HUES64 (cell line): Measurements from ENCODE around the gene TNFRSF13B.
"Not testable (repeated sequence)": the region's sequence is repeated elsewhere in the genome, so short reads cannot be mapped to it uniquely, and the experiment has no call there.

ENCODE experiments used
- H3K27ac ChIP-seq: 2 replicates; pipeline ENCODE4 v1.7.0; 2013; ENCODE audit warnings: low read depth, low read length, inconsistent platforms
- H3K27me3 ChIP-seq: 2 replicates; pipeline ENCODE4 v1.6.1; 2013; ENCODE audit warnings: mild to moderate bottlenecking, low read length; ENCODE audit not compliant: insufficient read depth
- H3K36me3 ChIP-seq: 2 replicates; pipeline ENCODE4 v1.6.1; 2013; ENCODE audit warnings: mild to moderate bottlenecking, low read length; ENCODE audit not compliant: insufficient read depth
- H3K4me1 ChIP-seq: 2 replicates; pipeline ENCODE4 v1.6.1; 2013; ENCODE audit warnings: mild to moderate bottlenecking, low read length, moderate library complexity; ENCODE audit not compliant: insufficient read depth
- H3K4me3 ChIP-seq: 2 replicates; pipeline ENCODE4 v1.5.1; 2013; ENCODE audit warnings: mild to moderate bottlenecking, low read length, moderate library complexity
- H3K9ac ChIP-seq: 2 replicates; pipeline ENCODE4 v1.6.1; 2013; ENCODE audit warnings: mild to moderate bottlenecking, low read depth, low read length
- H3K9me3 ChIP-seq: 2 replicates; pipeline ENCODE4 v1.6.1; 2013; ENCODE audit warnings: low read depth, low read length; ENCODE audit not compliant: insufficient read depth
- WGBS: fragments of 150-250, 120-280 bp; methylation state at CpG from one replicate; pipeline ENCODE4 v1.1.7; 2013; ENCODE audit warnings: missing lambda C conversion rate; 5-methylcytosine and 5-hydroxymethylcytosine counted together

The TNFRSF13B gene

DNA sequence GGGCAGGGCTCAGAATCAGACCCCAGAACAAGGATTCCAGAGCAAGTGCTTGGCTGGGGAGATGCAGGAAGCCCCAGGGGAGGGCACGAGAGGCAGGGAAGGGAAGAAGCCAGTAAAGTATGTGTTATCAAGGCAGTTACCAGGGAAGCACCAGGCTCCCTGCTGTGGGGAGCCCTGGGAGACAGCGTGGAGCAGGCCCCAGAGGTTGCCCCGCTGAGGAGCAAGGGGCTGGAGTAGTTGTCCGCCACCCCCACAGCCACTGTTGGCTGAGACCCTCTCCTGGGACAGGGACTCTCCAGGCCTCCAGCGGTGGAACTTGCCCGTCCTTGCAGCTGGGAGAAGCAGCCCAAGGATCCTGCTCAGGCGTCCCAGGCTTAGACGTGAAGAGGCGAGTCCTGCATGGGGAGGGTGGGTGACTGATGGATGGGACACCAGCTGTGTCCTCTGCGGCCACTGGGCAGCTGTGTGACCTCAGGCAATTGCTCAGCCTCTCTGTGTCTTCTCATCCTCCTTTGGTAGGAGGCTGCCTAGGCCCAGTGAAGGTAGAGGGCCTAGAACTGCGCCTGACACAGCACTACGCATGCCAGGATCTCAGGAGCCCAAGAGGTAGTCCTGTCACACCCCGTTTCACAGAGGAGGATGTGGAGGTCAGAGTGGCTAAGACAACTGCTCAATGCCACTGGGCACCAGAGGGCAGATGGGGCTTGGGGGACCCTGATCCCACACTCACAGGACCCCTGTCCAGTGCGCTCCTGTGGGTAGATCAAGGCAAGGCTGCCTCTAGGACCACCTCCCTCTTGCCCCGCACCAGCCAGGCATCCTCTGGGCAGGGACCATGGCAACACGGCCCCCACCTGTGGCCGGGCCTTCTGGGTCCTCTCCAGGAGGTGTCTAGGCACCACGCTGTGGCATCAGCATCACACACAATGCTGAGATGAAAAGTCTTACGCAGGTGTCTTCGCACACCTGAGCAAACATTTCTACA is 31.1 kb upstream of the TNFRSF13B start:
- H3K4me1 ChIP-seq, H3K9ac ChIP-seq, H3K9me3 ChIP-seq, H3K27ac ChIP-seq, H3K36me3 ChIP-seq, H3K4me3 ChIP-seq, H3K27me3 ChIP-seq: not testable (repeated sequence)
- 87% methylated on average over 20 of the region's 20 CpGs for WGBS

- Histone ChIP-seq H3K27ac (no peak overlapping the region), H3K4me3 (no peak overlapping the region), H3K36me3 (no peaks in the 10 kb centered on the region), H3K9me3 (no peaks in the 10 kb centered on the region), H3K9ac (no peak overlapping the region), H3K27me3 (no peaks in the 10 kb centered on the region), H3K4me1 (no peaks in the 10 kb centered on the region)
- WGBS, result 35% methylated on average over 22 of the region's 22 CpGs
Measured at GRCh38 chr17:17001874-17002520, 30.1 kb upstream of the TNFRSF13B start.

DNA sequence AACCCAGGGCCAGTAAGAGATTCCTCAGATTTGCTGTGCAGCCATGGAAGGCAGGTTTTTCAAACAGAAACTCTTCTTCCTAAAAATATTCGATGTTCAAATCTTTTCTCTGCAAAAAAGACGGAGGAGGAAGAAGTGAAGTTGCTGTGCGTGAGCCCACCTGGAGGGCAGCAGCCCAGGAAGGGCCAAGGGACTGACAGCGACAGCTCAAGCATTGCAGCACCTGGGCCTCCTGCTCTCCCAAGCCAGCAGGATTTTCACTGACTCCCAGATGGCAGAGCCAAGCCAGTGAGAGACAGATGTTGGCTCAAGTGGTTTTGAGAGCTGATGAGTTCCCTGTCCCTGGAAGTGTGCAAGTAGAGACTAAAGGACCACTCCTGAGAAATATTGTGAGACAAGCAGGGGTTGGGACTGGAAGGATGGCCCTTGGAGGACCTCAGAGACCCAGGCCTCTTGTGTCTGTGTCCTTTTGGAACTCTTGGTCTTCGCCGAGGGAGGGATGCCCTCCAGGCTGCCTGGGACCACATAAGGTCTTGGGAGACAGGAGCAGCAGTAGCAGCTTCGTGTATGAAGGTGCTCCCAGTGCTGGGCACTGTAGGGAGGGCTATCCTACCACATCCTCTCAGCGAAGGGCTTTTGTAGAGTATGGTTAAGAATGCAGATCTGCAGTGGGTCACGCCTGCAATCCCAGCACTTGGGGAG is 29.3 kb upstream of the TNFRSF13B start:
- 77% methylated on average over 9 of the region's 9 CpGs for WGBS
- no peak overlapping the region for H3K9ac ChIP-seq
- no peaks in the 10 kb centered on the region for H3K4me1 ChIP-seq

DNA sequence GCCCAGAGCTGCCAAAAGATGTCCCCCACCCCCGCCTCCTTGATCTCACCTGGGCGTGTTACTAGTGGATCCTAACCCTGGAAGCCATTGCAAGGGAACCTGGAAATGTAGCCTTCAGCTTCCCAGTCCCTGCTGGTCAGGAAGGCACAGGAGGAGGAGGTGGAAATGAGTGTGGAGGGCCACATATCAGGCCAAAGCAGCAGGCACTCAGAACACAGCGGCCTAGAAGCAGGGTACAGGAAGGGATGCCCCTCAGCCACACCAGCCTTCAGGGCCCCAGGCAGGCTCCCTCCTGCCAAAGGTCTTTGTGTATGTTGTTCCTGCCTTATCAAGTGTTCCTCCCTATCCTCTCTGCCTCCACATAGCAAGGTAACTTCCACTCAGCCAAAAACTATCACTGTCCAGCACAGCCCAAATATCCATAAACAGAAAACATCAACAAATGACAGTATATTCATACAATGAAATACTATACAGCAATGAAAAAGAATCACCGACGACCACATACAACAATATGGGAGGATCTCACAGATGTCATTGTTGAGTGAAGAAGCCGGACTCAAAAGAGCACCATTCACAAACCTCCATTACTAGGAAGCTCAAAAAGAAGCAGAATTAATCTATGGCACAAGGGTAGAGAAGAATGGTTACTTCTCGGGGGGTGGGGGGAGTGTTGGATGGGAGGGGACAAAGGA is 28.2 kb upstream of the TNFRSF13B start:
- H3K9me3 ChIP-seq, result no peaks in the 10 kb centered on the region
- H3K27ac ChIP-seq, result no peak overlapping the region
- WGBS, result 90% methylated on average over 6 of the region's 7 CpGs
- H3K36me3 ChIP-seq, result no peaks in the 10 kb centered on the region
- no peaks in the 10 kb centered on the region for H3K27me3 ChIP-seq
- no peak overlapping the region for H3K9ac ChIP-seq
- H3K4me1 ChIP-seq, result no peaks in the 10 kb centered on the region
- H3K4me3 ChIP-seq, result no peak overlapping the region

More for the DNA sequence above, 29.3 kb upstream of the TNFRSF13B start:
- Histone ChIP-seq H3K4me3 (no peak overlapping the region), H3K9me3 (no peaks in the 10 kb centered on the region), H3K27ac (no peak overlapping the region), H3K36me3 (no peaks in the 10 kb centered on the region), H3K27me3 (no peaks in the 10 kb centered on the region)

- Histone ChIP-seq H3K9me3 (peaks cover 2% of the 10 kb centered on the region; the same call in 1 of the 2 replicates), H3K27me3 (no peaks in the 10 kb centered on the region), H3K27ac (no peak overlapping the region), H3K9ac (no peak overlapping the region), H3K36me3 (no peaks in the 10 kb centered on the region), H3K4me1 (no peaks in the 10 kb centered on the region), H3K4me3 (no peak overlapping the region)
- WGBS, result 89% methylated on average over 14 of the region's 14 CpGs
Measured at GRCh38 chr17:16997514-16998429, 25.9 kb upstream of the TNFRSF13B start.

GRCh38 chr17:16996726-16997125 is 24.8 kb upstream of the TNFRSF13B start:
- not testable (repeated sequence) for H3K9me3 ChIP-seq, H3K27ac ChIP-seq, H3K9ac ChIP-seq, H3K36me3 ChIP-seq, H3K4me1 ChIP-seq, H3K4me3 ChIP-seq, H3K27me3 ChIP-seq
- 77% methylated on average over 11 of the region's 11 CpGs for WGBS

DNA sequence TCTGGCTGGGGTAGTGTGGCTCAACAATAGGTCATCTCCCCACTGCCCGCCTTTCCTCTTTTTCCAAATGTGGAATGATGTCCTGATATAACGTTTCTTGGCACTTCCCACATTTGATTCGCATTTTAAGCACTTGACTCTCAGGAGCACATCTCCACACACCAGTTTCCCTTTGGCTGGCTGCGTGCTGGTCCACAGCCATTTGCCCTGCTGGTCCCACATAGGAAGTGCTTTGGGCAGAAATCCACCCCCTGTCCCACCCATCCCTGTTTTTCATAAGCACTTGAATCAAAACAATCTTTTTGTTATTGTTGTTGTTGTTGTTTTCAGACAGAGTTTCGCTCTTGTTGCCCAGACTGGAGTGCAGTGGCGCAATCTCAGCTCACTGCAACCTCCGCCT is 24.0 kb upstream of the TNFRSF13B start:
- Histone ChIP-seq H3K27me3 (no peaks in the 10 kb centered on the region), H3K9ac (no peak overlapping the region), H3K36me3 (no peaks in the 10 kb centered on the region), H3K27ac (no peak overlapping the region), H3K4me1 (no peaks in the 10 kb centered on the region), H3K9me3 (peaks cover 2% of the 10 kb centered on the region; the same call in 1 of the 2 replicates), H3K4me3 (no peak overlapping the region)
- 94% methylated on average over 7 of the region's 7 CpGs for WGBS

GRCh38 chr17:16994631-16995030 is 22.7 kb upstream of the TNFRSF13B start:
- H3K9ac ChIP-seq, result no peak overlapping the region
- WGBS, result 90% methylated on average over 2 of the region's 2 CpGs
- H3K9me3 ChIP-seq, result peaks cover 2% of the 10 kb centered on the region; the same call in 1 of the 2 replicates
- H3K36me3 ChIP-seq, result no peaks in the 10 kb centered on the region
- H3K4me3 ChIP-seq, result no peak overlapping the region
- no peak overlapping the region for H3K27ac ChIP-seq
- no peaks in the 10 kb centered on the region for H3K27me3 ChIP-seq
- no peaks in the 10 kb centered on the region for H3K4me1 ChIP-seq

DNA sequence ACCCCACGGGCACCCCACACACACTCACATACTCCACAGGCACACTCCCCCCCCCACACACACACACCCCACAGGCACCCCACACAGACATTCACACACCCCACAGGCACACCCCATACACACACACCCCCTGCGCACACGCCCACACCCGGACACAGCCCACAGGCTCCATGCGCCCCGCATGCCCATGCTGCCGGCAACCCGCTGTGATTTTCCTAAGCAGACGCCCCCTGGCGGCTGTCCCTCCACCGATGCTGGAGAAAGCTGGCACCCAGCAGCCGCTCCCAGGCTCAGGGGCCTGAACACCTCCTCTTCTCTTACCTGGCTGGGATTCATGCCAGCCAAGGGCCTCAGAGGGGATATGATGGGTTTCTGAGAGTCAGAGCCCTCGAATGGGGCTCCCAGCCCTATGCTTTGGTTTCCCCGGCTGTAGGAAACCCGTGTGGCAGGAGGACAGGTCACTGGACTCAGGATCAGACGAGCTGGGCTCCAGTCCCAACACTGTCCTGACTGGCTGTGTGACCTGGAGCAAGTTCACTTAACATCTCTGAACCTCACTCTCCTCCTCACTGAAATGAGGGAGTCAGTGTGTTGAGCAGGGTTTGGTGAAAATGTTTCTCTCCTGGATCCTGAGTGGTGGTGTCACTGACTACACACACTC is 19.6 kb upstream of the TNFRSF13B start:
- H3K36me3 ChIP-seq, result no peaks in the 10 kb centered on the region
- H3K27ac ChIP-seq, result no peak overlapping the region
- H3K27me3 ChIP-seq, result no peaks in the 10 kb centered on the region
- H3K9ac ChIP-seq, result no peak overlapping the region
- no peak overlapping the region for H3K4me3 ChIP-seq
- peaks cover 2% of the 10 kb centered on the region; the same call in 1 of the 2 replicates for H3K9me3 ChIP-seq
- WGBS, result 29% methylated on average over 16 of the region's 16 CpGs
- H3K4me1 ChIP-seq, result no peaks in the 10 kb centered on the region
